Measurements from ENCODE around the gene ZDHHC19. TPM values are rescaled to one million over a fixed set of nuclear protein-coding genes. Genes with fewer than 3 reads are reported as not detected.

ZDHHC19 gene
- total and polyA plus RNA-seq, 8 donors, result 0.38 to 2.7 TPM; not detected in 6

- intact Hi-C loops (cut with DNase I; ENCODE audit: low total_unique reads), result no loop called here
- 66 to 88% (median 87%) methylated on average over 8 of the region's 8 CpGs for WGBS, 5 donors
Observed at GRCh38 chr3:196232882-196233251, 21.7 kb upstream of the ZDHHC19 start.

GRCh38 chr3:196232154-196232881, 21.1 kb upstream of the ZDHHC19 start:
- Histone ChIP-seq H3K27me3 (peaks cover 0 to 4% (median 0%) of the 10 kb centered on the region in 3 donors), H3K4me3 (no peak overlapping the region), H3K36me3 (peaks cover under 1 to 36% (median 12%) of the 10 kb centered on the region in 4 donors), H3K27ac (no peak overlapping the region), H3K9me3 (no peaks in the 10 kb centered on the region), H3K4me1 (no peaks in the 10 kb centered on the region)
- TF ChIP-seq POLR2AphosphoS5 (IDR thresholded peaks at IDR 0.05), result no peak
- TF ChIP-seq EP300 (IDR thresholded peaks at IDR 0.05), result no peak
- no peak for TF ChIP-seq CTCF (IDR thresholded peaks at IDR 0.05)
- no peak for TF ChIP-seq POLR2A (IDR thresholded peaks at IDR 0.05)
- WGBS, 5 donors, result 92 to 95% (median 93%) methylated on average over 12 of the region's 12 CpGs
- DNase-seq, result no peak
- intact Hi-C loops (cut with DNase I; ENCODE audit: low total_unique reads), result no loop called here

More at GRCh38 chr3:196232882-196233251, 21.7 kb upstream of the ZDHHC19 start:
- H3K27ac ChIP-seq, result no peak overlapping the region
- H3K27me3 ChIP-seq, result no peaks in the 10 kb centered on the region
- no peaks in the 10 kb centered on the region for H3K4me1 ChIP-seq
- DNase-seq, result no peak
- H3K36me3 ChIP-seq, result peaks cover 6 to 42% (median 17%) of the 10 kb centered on the region in 4 donors
- TF ChIP-seq POLR2A (IDR thresholded peaks at IDR 0.05), result no peak
- TF ChIP-seq CTCF (IDR thresholded peaks at IDR 0.05), result no peak
- TF ChIP-seq EP300 (IDR thresholded peaks at IDR 0.05), result no peak
- TF ChIP-seq POLR2AphosphoS5 (IDR thresholded peaks at IDR 0.05), result no peak
- no peak overlapping the region for H3K4me3 ChIP-seq
- H3K9me3 ChIP-seq, result no peaks in the 10 kb centered on the region

GRCh38 chr3:196227629-196228493, 16.7 kb upstream of the ZDHHC19 start:
- peak in 1 of 2 donors; percentile 34 for DNase-seq
- Histone ChIP-seq H3K9me3 (no peaks in the 10 kb centered on the region), H3K27ac (no peak overlapping the region), H3K36me3 (peaks cover 0 to 4% (median 0%) of the 10 kb centered on the region in 4 donors), H3K27me3 (peaks cover 0 to 10% (median 0%) of the 10 kb centered on the region in 3 donors), H3K4me3 (no peak overlapping the region), H3K4me1 (peaks cover 0 to 5% (median 2%) of the 10 kb centered on the region in 4 donors)
- WGBS, 5 donors, result 47 to 56% (median 51%) methylated on average over 24 of the region's 24 CpGs
- intact Hi-C loops (cut with DNase I; ENCODE audit: low total_unique reads), result no loop called here
- TF ChIP-seq CTCF (IDR thresholded peaks at IDR 0.05) (no peak), POLR2AphosphoS5 (IDR thresholded peaks at IDR 0.05) (no peak), POLR2A (IDR thresholded peaks at IDR 0.05) (no peak), EP300 (IDR thresholded peaks at IDR 0.05) (no peak)

- H3K9me3 ChIP-seq, result no peaks in the 10 kb centered on the region
- WGBS, 5 donors, result 77 to 84% (median 82%) methylated on average over 14 of the region's 14 CpGs
- no peak for TF ChIP-seq POLR2AphosphoS5 (IDR thresholded peaks at IDR 0.05)
- no peak for TF ChIP-seq CTCF (IDR thresholded peaks at IDR 0.05)
- no peak for TF ChIP-seq EP300 (IDR thresholded peaks at IDR 0.05)
- TF ChIP-seq POLR2A (IDR thresholded peaks at IDR 0.05), result no peak
- H3K4me3 ChIP-seq, result no peak overlapping the region
- no peak for DNase-seq
- H3K27me3 ChIP-seq, result peaks cover 0 to 11% (median 0%) of the 10 kb centered on the region in 3 donors
- intact Hi-C loops (cut with DNase I; ENCODE audit: low total_unique reads), result no loop called here
- no peaks in the 10 kb centered on the region for H3K36me3 ChIP-seq
- no peak overlapping the region for H3K27ac ChIP-seq
- H3K4me1 ChIP-seq, result peaks cover 0 to 5% (median 2%) of the 10 kb centered on the region in 4 donors
Observed at GRCh38 chr3:196227121-196227561, 15.9 kb upstream of the ZDHHC19 start.

All from stomach (tissue), 9 donors.